ENCODE data around the gene TRAF3IP3. TPM values are rescaled to one million over a fixed set of nuclear protein-coding genes. Genes with fewer than 3 reads are reported as not detected.

TRAF3IP3 gene, protein sequence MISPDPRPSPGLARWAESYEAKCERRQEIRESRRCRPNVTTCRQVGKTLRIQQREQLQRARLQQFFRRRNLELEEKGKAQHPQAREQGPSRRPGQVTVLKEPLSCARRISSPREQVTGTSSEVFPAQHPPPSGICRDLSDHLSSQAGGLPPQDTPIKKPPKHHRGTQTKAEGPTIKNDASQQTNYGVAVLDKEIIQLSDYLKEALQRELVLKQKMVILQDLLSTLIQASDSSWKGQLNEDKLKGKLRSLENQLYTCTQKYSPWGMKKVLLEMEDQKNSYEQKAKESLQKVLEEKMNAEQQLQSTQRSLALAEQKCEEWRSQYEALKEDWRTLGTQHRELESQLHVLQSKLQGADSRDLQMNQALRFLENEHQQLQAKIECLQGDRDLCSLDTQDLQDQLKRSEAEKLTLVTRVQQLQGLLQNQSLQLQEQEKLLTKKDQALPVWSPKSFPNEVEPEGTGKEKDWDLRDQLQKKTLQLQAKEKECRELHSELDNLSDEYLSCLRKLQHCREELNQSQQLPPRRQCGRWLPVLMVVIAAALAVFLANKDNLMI
- total RNA-seq (10 to 100 TPM in 1 of 9 donors, 1 to 10 TPM in 2, under 1 TPM in 5, not detected in 1; 0.16 to 10.6 (median 0.91) TPM), polyA plus RNA-seq (under 1 TPM; 0.34 to 0.57 TPM)
- long read RNA-seq, donor 1: 0 reads
- long read RNA-seq, donor 2: 0 reads
- long read RNA-seq, donor 3, partial matches to known transcripts: 0 of 1 reads
- long read RNA-seq, donor 3, other reads (novel, unspliced or antisense): 0 of 1 reads

DNA sequence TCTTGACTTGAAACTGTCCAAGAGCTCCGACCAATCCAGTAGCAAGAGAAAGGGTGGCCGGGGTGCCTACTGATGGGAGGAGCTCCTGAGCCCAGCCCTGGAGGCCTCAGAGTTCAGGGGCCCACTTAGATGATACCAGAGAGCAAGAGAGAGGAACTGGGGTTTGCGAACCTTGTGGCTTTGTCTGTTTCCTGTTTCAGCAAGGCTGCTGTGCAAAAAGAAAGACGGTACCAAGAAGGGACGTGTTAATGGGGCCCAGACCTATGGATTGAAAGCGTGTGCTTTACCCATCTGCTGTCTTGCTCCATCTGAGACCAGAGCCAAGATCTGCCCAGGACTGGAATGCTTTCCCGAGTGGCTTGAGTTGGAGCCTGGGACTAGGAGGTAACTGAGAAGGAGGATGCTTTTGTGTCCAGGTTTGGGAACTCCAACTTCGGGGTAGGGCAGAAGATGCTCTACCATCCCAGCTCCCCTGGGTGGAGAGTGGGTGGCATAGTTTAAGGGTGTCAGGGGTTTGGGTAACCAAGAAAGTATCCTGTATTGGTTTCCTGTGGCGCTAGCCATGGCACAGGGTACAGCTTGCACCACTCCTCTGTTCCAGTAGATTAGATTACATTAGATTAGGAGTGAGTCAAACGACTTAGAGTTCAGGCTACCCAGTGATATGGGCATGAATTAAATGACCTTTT, at the start of gene TRAF3IP3:
Gene TRAF3IP3 (plus strand): TSS at position 128 of the 689 bp plus-strand sequence. CDS start 3,987 bp downstream, outside the sequence.
- DNase-seq: peak in 3 of 5 donors; percentile 38 to 50 (median 40)

GRCh38 chr1:209706622-209707021, 49.2 kb upstream of the TRAF3IP3 start:
- Histone ChIP-seq H3K27me3 (no peaks in the 10 kb centered on the region), H3K36me3 (no peaks in the 10 kb centered on the region), H3K4me3 (no peak overlapping the region), H3K9me3 (no peaks in the 10 kb centered on the region), H3K27ac (no peak overlapping the region), H3K4me1 (peaks cover 0 to 17% (median 10%) of the 10 kb centered on the region in 12 donors)
- no peak for DNase-seq
- intact Hi-C loops (cut with DNase I): no loop called here
- WGBS, 4 donors: 90 to 96% (median 94%) methylated on average over 3 of the region's 3 CpGs
- no peak for TF ChIP-seq POLR2A (IDR thresholded peaks at IDR 0.05)
- TF ChIP-seq, protein P1, sequence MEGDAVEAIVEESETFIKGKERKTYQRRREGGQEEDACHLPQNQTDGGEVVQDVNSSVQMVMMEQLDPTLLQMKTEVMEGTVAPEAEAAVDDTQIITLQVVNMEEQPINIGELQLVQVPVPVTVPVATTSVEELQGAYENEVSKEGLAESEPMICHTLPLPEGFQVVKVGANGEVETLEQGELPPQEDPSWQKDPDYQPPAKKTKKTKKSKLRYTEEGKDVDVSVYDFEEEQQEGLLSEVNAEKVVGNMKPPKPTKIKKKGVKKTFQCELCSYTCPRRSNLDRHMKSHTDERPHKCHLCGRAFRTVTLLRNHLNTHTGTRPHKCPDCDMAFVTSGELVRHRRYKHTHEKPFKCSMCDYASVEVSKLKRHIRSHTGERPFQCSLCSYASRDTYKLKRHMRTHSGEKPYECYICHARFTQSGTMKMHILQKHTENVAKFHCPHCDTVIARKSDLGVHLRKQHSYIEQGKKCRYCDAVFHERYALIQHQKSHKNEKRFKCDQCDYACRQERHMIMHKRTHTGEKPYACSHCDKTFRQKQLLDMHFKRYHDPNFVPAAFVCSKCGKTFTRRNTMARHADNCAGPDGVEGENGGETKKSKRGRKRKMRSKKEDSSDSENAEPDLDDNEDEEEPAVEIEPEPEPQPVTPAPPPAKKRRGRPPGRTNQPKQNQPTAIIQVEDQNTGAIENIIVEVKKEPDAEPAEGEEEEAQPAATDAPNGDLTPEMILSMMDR (IDR thresholded peaks at IDR 0.05): no peak
- ATAC-seq: no peak

More for the DNA sequence above, at the start of gene TRAF3IP3:
- H3K27me3 ChIP-seq: no peaks in the 10 kb centered on the region
- peaks cover 0 to 65% (median 0%) of the 10 kb centered on the region in 12 donors for H3K4me1 ChIP-seq
- no peak for TF ChIP-seq POLR2A (IDR thresholded peaks at IDR 0.05)
- TF ChIP-seq, protein P1 (IDR thresholded peaks at IDR 0.05): no peak
- intact Hi-C loops (cut with DNase I): no loop called here
- H3K9me3 ChIP-seq: no peaks in the 10 kb centered on the region
- 71 to 81% (median 75%) methylated on average over 10 of the region's 10 CpGs for WGBS, 4 donors
- H3K4me3 ChIP-seq: peak within 1 kb of the TSS in 3 of 12 donors; percentile 29 to 61 (median 34)
- ATAC-seq: peak; percentile 35 to 70 (median 59)
- H3K27ac ChIP-seq: peak within 1 kb of the TSS in 2 of 12 donors; percentile 9 to 94
- H3K36me3 ChIP-seq: peaks cover 0 to 12% (median 0%) of the 10 kb centered on the region in 9 donors

DNA sequence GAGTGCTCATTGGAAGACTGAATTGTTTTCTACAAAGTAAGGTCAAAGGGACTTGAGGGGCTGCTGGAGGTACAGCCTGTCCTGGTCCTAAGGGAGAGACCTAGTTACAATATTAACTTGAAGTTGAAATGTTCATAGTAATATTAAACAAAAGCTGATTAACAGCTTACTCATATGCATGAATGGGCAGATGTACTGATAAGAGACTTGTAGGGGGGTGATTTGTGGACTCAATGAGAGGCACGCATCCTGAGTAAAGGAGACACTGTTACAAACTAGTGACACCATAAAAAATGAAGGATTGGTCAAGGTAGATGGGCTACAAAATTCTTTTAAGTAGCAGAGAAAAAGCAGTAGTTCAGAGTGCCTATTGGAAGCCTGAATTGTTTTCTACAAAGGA, 48.5 kb upstream of the TRAF3IP3 start:
- TF ChIP-seq POLR2A (IDR thresholded peaks at IDR 0.05): no peak
- TF ChIP-seq, protein P1 (IDR thresholded peaks at IDR 0.05): no peak
- WGBS, 4 donors: 94 to 97% (median 96%) methylated on average over 1 of the region's 1 CpG
- Histone ChIP-seq H3K27me3 (no peaks in the 10 kb centered on the region), H3K9me3 (no peaks in the 10 kb centered on the region), H3K4me3 (no peak overlapping the region), H3K36me3 (no peaks in the 10 kb centered on the region), H3K4me1 (peaks cover 0 to 17% (median 10%) of the 10 kb centered on the region in 12 donors), H3K27ac (no peak overlapping the region)
- DNase-seq (no peak), ATAC-seq (no peak)
- intact Hi-C loops (cut with DNase I): no loop called here
